ENCODE data around the gene SHH. TPM values are rescaled to one million over a fixed set of nuclear protein-coding genes. Genes with fewer than 3 reads are reported as not detected.
"Not testable (repeated sequence)": the region's sequence is repeated elsewhere in the genome, so short reads cannot be mapped to it uniquely, and the experiment has no call there.

SHH gene
- total and polyA plus RNA-seq, 2 experiments from 2014 or later = not detected

DNA sequence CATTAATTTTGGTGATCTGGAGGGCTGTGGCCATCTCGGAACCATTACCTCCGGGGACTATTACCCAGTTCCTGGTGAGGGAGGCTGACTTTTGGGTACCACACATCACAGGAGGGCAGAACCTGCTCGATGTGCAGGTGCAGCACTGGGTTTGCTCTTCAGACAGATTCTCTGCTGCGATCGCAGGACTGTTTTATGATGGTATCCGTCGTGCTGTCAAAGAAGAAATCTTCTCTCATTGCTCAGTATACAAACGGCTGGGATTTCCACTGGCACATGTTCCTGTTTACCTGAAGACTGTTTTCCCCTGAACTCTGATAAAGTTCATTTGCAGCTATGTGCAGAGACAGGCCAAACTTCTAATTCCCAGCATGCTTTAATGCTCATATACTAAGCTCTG, 27.2 kb upstream of the SHH start:
- DNase-seq (ENCODE audit: low spot score) (no peak), ATAC-seq (no peak)
- H3K36me3 Mint-ChIP-seq (ENCODE audit: low read depth) = no peaks in the 10 kb centered on the region
- Histone ChIP-seq H3K79me2 (replicated peaks; ENCODE audit: insufficient read depth) (no peaks in the 10 kb centered on the region), H3K4me1 (ENCODE audit: insufficient read depth) (no peaks in the 10 kb centered on the region; the same call in 1 of the 2 replicates), H4K20me1 (replicated peaks; ENCODE audit: insufficient read depth) (no peaks in the 10 kb centered on the region), H3K9me2 (ENCODE audit: insufficient read depth) (no peaks in the 10 kb centered on the region), H3K36me3 (ENCODE audit: insufficient read depth) (no peaks in the 10 kb centered on the region), H3K4me3 (no peak overlapping the region), H3F3A (replicated peaks; ENCODE audit: low read depth) (no peaks in the 10 kb centered on the region), H3K4me2 (no peak overlapping the region), H2AFZ (no peak overlapping the region), H3K27ac (ENCODE audit: low read depth) (no peak overlapping the region), H3K27me3 (ENCODE audit: insufficient read depth) (no peaks in the 10 kb centered on the region)
- no peak overlapping the region for H3K27ac Mint-ChIP-seq
- TF ChIP-seq, protein P1, sequence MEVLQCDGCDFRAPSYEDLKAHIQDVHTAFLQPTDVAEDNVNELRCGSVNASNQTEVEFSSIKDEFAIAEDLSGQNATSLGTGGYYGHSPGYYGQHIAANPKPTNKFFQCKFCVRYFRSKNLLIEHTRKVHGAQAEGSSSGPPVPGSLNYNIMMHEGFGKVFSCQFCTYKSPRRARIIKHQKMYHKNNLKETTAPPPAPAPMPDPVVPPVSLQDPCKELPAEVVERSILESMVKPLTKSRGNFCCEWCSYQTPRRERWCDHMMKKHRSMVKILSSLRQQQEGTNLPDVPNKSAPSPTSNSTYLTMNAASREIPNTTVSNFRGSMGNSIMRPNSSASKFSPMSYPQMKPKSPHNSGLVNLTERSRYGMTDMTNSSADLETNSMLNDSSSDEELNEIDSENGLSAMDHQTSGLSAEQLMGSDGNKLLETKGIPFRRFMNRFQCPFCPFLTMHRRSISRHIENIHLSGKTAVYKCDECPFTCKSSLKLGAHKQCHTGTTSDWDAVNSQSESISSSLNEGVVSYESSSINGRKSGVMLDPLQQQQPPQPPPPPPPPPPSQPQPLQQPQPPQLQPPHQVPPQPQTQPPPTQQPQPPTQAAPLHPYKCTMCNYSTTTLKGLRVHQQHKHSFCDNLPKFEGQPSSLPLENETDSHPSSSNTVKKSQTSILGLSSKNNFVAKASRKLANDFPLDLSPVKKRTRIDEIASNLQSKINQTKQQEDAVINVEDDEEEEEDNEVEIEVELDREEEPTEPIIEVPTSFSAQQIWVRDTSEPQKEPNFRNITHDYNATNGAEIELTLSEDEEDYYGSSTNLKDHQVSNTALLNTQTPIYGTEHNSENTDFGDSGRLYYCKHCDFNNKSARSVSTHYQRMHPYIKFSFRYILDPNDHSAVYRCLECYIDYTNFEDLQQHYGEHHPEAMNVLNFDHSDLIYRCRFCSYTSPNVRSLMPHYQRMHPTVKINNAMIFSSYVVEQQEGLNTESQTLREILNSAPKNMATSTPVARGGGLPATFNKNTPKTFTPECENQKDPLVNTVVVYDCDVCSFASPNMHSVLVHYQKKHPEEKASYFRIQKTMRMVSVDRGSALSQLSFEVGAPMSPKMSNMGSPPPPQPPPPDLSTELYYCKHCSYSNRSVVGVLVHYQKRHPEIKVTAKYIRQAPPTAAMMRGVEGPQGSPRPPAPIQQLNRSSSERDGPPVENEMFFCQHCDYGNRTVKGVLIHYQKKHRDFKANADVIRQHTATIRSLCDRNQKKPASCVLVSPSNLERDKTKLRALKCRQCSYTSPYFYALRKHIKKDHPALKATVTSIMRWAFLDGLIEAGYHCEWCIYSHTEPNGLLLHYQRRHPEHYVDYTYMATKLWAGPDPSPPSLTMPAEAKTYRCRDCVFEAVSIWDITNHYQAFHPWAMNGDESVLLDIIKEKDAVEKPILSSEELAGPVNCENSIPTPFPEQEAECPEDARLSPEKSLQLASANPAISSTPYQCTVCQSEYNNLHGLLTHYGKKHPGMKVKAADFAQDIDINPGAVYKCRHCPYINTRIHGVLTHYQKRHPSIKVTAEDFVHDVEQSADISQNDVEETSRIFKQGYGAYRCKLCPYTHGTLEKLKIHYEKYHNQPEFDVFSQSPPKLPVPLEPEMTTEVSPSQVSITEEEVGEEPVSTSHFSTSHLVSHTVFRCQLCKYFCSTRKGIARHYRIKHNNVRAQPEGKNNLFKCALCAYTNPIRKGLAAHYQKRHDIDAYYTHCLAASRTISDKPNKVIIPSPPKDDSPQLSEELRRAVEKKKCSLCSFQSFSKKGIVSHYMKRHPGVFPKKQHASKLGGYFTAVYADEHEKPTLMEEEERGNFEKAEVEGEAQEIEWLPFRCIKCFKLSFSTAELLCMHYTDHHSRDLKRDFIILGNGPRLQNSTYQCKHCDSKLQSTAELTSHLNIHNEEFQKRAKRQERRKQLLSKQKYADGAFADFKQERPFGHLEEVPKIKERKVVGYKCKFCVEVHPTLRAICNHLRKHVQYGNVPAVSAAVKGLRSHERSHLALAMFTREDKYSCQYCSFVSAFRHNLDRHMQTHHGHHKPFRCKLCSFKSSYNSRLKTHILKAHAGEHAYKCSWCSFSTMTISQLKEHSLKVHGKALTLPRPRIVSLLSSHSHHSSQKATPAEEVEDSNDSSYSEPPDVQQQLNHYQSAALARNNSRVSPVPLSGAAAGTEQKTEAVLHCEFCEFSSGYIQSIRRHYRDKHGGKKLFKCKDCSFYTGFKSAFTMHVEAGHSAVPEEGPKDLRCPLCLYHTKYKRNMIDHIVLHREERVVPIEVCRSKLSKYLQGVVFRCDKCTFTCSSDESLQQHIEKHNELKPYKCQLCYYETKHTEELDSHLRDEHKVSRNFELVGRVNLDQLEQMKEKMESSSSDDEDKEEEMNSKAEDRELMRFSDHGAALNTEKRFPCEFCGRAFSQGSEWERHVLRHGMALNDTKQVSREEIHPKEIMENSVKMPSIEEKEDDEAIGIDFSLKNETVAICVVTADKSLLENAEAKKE (CRISPR knock-in tag; IDR thresholded peaks at IDR 0.05) = no peak
- TF ChIP-seq, protein P2, sequence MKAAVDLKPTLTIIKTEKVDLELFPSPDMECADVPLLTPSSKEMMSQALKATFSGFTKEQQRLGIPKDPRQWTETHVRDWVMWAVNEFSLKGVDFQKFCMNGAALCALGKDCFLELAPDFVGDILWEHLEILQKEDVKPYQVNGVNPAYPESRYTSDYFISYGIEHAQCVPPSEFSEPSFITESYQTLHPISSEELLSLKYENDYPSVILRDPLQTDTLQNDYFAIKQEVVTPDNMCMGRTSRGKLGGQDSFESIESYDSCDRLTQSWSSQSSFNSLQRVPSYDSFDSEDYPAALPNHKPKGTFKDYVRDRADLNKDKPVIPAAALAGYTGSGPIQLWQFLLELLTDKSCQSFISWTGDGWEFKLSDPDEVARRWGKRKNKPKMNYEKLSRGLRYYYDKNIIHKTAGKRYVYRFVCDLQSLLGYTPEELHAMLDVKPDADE (IDR thresholded peaks at IDR 0.05) = no peak
- TF ChIP-seq JUNB (IDR thresholded peaks at IDR 0.05; ENCODE audit: unreplicated experiment) (no peak), NANOG (IDR thresholded peaks at IDR 0.05; ENCODE audit: borderline replicate concordance) (no peak), POLR2AphosphoS5 (IDR thresholded peaks at IDR 0.05; ENCODE audit: low read depth) (no peak), CREB1 (CRISPR knock-in tag; IDR thresholded peaks at IDR 0.05; ENCODE audit: low read depth) (no peak), EZH2 (IDR thresholded peaks at IDR 0.05; ENCODE audit: low read depth, unreplicated experiment) (no peak), ZNF331 (CRISPR knock-in tag; IDR thresholded peaks at IDR 0.05; ENCODE audit: low read depth) (no peak), EZH2phosphoT487 (IDR thresholded peaks at IDR 0.05; ENCODE audit: unreplicated experiment) (no peak)
- TF ChIP-seq, protein P3, sequence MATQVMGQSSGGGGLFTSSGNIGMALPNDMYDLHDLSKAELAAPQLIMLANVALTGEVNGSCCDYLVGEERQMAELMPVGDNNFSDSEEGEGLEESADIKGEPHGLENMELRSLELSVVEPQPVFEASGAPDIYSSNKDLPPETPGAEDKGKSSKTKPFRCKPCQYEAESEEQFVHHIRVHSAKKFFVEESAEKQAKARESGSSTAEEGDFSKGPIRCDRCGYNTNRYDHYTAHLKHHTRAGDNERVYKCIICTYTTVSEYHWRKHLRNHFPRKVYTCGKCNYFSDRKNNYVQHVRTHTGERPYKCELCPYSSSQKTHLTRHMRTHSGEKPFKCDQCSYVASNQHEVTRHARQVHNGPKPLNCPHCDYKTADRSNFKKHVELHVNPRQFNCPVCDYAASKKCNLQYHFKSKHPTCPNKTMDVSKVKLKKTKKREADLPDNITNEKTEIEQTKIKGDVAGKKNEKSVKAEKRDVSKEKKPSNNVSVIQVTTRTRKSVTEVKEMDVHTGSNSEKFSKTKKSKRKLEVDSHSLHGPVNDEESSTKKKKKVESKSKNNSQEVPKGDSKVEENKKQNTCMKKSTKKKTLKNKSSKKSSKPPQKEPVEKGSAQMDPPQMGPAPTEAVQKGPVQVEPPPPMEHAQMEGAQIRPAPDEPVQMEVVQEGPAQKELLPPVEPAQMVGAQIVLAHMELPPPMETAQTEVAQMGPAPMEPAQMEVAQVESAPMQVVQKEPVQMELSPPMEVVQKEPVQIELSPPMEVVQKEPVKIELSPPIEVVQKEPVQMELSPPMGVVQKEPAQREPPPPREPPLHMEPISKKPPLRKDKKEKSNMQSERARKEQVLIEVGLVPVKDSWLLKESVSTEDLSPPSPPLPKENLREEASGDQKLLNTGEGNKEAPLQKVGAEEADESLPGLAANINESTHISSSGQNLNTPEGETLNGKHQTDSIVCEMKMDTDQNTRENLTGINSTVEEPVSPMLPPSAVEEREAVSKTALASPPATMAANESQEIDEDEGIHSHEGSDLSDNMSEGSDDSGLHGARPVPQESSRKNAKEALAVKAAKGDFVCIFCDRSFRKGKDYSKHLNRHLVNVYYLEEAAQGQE (IDR thresholded peaks at IDR 0.05; ENCODE audit: unreplicated experiment) = no peak
- H3K9me3 Mint-ChIP-seq = no peaks in the 10 kb centered on the region
- peaks cover 8% of the 10 kb centered on the region for H3K27me3 Mint-ChIP-seq (ENCODE audit: insufficient read depth, low read depth, poor library complexity)
- peaks cover 10% of the 10 kb centered on the region for H3K4me1 Mint-ChIP-seq
- H3K4me3 Mint-ChIP-seq = no peak overlapping the region

DNA sequence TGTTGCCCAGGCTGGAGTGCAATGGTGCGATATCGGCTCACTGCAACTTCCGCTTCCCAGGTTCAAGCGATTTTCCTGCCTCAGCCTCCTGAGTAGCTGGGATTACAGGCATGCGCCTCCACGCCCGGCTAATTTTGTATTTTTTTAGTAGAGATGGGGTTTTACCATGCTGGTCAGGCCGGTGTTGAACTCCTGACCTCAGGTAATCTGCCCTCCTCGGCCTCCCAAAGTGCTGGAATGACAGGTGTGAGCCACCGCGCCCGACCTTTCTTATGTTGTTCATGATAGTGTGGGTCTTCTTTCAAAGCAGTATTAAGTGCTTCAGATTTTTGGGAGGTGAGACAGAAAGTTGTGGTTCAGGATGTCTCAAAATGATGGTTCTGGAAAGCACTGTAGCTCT, 26.0 kb upstream of the SHH start:
- DNase-seq (ENCODE audit: low spot score); H3K9me3 Mint-ChIP-seq; H3K9me2 ChIP-seq (ENCODE audit: insufficient read depth); ATAC-seq; H2AFZ ChIP-seq; H3K36me3 ChIP-seq (ENCODE audit: insufficient read depth); H3K36me3 Mint-ChIP-seq (ENCODE audit: low read depth); H3K27me3 ChIP-seq (ENCODE audit: insufficient read depth); H3K4me3 Mint-ChIP-seq; H3K4me2 ChIP-seq; H3K27ac Mint-ChIP-seq; H3K4me1 ChIP-seq (ENCODE audit: insufficient read depth); H3K27me3 Mint-ChIP-seq (ENCODE audit: insufficient read depth, low read depth, poor library complexity); H4K20me1 ChIP-seq (replicated peaks; ENCODE audit: insufficient read depth); H3F3A ChIP-seq (replicated peaks; ENCODE audit: low read depth); H3K27ac ChIP-seq (ENCODE audit: low read depth); H3K79me2 ChIP-seq (replicated peaks; ENCODE audit: insufficient read depth); H3K4me3 ChIP-seq: not testable (repeated sequence)
- H3K4me1 Mint-ChIP-seq = peaks cover 16% of the 10 kb centered on the region

All from GM23338 (cell line).